HG02759 (cell line): ENCODE results near the gene HJURP.

Source experiments
- ATAC-seq: cut with Tn5 transposase; IDR thresholded peaks from one replicate; pipeline ENCODE4 v1.9.1; 2021; ENCODE audit warnings: mild to moderate bottlenecking, moderate library complexity; ENCODE audit not compliant: unreplicated experiment

The HJURP gene

DNA sequence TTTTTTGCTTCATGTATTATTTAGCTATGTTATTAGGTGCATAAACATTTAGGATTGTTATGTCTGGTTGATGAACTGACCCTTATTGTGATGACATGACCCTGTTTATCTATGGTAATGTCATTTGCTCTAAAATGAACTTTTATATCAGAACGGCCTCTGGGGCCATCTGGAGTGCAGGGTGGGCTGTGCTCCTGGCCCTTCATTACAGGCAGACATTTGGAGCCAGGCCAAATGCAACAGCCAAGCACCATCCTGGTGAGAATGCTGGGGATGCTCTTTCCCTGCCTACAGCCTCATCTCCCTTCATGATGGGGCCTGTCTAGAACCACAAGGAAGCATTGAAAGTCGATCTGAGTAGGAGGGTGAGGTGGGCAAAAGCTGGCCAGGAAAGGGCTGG lies 38.0 kb downstream of the HJURP start:
- ATAC-seq: no peak

DNA sequence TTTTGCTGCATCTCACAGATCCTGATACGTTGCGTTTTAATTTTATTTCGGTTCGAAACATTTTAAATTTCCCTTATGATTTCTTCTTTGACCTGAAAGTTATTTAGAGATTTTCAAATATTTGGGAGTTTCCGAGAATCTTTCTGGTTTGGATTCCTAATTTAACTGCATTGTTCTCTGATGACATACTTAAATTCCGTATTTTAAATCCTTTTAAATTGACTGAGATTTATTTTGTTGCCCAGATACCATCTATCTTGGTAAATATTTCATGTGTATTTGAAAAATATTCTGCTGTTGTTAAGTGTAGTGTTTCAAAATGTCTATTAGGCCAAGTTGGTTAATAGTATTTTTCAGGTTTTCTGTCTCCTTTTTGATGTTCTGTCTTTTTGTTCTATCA lies 38.5 kb downstream of the HJURP start:
- ATAC-seq: no peak

GRCh38 chr2:233814056-233814835 lies 40.1 kb downstream of the HJURP start:
- no peak for ATAC-seq

GRCh38 chr2:233813236-233814055 lies 40.9 kb downstream of the HJURP start:
- no peak for ATAC-seq

GRCh38 chr2:233811732-233812131 lies 42.6 kb downstream of the HJURP start:
- ATAC-seq: no peak

- ATAC-seq: no peak
Measured at GRCh38 chr2:233811087-233811486, 43.2 kb downstream of the HJURP start.

GRCh38 chr2:233810385-233810784 lies 44.0 kb downstream of the HJURP start:
- ATAC-seq: no peak

DNA sequence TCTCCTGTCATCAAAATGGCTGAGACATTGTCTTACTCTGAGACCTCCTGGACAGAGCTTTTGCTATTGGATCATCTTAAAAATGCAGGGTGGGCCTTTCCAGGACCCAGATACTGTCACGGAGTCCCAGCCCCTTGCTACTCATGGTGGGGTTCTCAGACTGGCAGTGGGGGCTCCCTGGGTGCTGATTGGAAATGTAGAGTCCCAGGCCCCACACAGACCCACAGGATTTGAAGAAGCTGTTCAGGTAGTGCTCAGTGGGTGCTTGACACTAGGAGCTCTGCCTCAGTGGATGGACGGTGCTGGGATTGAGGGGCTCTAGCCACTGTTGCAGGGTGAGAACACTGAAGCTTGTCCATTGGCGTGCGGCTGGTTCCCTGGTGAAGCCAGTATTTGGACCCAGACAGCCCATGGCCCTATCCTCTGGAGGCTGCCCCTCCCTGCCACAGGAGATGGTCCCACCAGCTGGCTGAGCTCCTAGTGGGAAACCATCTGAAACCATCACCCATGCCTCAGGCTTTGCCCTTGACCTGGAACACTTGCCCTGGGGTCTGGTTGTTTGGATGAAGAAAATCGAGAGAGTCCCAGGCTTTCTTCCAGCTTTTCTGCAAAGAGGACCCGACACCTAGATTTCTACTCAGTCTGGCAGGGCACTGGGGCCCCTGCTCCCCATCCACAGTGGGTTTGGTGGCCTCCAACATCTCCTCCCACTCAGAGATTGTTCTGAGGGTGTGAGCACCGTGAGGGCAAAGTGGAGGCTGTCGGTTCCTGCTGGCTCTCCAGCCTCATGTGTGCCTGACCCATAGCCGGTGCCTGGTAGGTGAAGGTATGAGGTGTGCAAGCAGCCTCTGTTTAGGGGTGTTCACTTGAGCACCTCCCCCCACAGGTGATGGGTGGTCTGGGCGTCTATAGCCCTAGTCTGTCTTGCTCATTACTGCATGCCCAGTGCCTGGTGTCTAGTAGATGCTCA lies 46.1 kb downstream of the HJURP start:
- ATAC-seq: no peak

GRCh38 chr2:233807215-233807865 lies 47.0 kb downstream of the HJURP start:
- ATAC-seq: no peak

DNA sequence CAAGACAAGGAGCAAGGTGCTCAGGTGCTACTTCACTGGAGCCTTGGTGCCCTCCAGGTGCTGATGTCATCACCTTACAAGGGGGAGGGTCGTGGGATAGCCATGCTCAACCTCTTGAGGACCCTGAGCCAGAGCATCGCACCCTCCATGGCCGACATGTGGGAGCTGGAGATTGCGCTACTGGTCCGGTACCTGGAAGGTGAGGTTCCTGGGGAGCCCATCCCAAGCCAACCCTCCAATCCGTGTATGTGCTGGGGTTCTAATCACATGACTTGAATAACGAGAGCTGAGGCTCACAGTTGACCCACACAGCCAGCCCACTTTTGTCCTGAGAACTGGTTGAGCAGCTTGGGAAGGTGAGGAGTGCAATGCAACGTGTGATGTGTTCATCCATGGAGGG lies 50.3 kb downstream of the HJURP start:
- no peak for ATAC-seq

DNA sequence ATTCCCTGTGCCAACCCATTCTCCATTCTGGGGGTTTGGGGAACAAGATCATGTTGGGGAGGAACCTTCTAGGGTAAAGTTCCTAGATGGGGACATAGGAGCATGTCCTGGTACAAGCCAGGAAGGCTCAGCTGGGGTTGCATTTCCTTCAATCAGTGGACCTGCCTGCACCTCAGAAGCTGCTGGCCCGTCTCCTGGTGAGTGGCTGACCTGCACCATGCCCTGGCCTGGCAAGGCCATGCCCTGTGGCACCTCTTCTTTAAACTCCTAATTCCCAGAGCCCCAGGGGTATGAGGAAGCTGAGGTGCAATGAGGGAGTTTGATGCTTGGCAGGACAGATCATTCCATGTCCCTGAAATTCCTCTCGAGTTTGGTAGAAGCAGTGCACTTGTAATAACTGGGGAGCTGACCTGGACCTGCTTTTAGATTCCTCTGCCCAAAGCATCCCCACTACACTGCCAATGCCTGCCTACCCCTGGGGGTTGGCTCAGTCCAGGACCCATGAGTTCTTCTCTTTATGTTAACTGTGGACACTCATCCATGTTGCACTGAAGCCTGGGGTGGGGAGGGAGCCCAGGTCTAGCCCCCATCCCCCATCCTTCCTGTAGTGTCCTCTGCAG lies 50.9 kb downstream of the HJURP start:
- no peak for ATAC-seq

- ATAC-seq: no peak
Measured at GRCh38 chr2:233802132-233802815, 52.1 kb downstream of the HJURP start.

DNA sequence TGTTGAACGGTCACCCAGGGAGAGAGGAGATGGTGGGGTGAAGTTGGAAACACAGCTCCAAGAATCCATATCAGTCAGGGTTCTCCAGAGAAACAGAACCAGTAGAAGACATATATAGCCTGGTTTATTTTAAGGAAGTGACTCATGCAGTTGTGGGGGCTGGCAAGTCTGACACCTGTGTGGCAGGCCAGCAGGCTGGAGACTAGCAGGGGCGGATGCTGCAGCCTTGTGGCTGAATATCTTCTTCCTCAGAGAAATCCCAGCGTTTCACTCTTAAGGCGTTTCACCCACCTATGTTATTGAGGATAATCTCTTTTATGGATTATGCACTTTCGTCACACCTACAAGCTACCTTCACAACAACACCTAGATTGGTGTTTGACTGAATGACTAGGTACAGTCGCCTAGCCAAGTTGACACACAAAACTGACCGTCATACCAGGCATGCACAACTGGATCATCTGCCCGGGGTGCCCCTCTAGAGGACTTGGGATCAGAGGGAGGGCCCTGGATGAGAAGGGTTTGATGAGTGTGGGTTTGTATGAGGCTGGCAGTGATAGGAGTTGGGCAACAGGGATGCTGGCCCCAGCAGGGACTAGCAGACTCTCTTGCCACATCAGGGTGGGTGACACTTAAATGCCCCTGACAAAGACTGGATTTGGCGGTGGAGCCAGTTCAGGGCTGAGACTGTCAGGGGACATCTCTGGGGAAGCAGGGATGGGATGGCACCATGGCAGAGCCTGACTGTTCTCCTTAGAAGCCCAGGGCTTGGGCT lies 52.8 kb downstream of the HJURP start:
- ATAC-seq: no peak

- ATAC-seq: no peak
Measured at GRCh38 chr2:233800208-233800607, 54.1 kb downstream of the HJURP start.

GRCh38 chr2:233799716-233800115 lies 54.6 kb downstream of the HJURP start:
- ATAC-seq: no peak

DNA sequence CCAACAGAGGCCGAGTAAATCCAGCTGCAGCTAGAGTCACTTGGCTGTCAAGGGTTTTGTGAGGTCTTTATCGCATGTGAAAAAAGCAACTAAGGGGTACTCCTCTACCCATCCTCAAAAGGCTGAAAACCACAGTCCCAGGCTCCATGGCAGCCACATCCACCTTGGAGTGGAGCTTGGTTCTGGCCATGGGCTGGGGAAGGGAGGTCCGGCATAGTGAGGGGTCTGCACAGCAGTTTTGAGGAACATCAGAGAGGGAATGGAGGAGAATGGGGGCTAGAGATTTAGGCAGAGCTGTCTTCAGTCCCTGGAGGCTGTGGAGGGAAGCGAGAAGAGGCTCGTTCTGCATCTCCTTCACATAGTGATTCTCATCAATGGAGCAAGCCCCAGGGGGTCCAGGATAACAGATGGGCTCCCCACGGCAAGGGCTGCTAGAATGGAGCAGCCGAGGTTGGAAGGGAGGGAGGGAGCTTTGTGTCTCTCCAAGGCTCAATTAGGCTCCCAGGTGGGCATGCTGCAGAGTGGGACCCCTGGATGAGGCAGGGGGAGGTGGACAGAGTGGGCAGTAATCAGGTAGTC lies 55.2 kb downstream of the HJURP start:
- ATAC-seq: no peak

- ATAC-seq: no peak
Measured at GRCh38 chr2:233798335-233799086, 55.8 kb downstream of the HJURP start.

DNA sequence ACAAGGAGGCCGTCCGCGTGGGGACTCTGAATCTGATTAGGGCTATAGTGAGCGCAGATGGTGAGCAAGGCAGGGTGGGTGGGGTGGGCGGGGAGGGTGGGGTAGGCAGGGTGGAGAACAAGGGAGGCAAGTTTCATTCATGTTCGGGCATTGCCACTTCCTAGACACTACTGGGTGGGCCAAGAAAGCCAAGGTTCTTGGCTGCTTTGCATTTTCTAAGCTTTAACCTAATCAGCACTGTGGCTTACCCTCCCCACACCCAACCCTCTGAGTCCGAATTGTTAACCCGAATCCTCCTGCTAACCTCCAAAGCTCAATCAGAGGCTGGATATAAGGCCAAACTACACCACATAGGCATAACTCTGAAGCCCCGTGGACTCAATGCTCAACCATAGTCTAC lies 58.1 kb downstream of the HJURP start:
- ATAC-seq: no peak
